ENCODE data around the gene PIEZO2.

- TF ChIP-seq CTCF (IDR thresholded peaks at IDR 0.05; ENCODE audit: low read depth, low read length, poor library complexity, severe bottlenecking) (no peak), EZH2phosphoT487 (IDR thresholded peaks at IDR 0.05; ENCODE audit: borderline replicate concordance, low read length) (no peak)
Observed at GRCh38 chr18:10659594-10659993, 489.8 kb downstream of the PIEZO2 start.

Measured in DOHH2 (cell line).